ENCODE data around the gene FKBP5. TPM values are rescaled to one million over a fixed set of nuclear protein-coding genes. Genes with fewer than 3 reads are reported as not detected.

The FKBP5 gene
- total RNA-seq, 1 experiment from 2014 or later = 14.9 TPM

- peak; percentile 81 for DNase-seq (ENCODE audit: low read depth)
Measured at GRCh38 chr6:35663447-35664235, 25.1 kb downstream of the FKBP5 start.

DNA sequence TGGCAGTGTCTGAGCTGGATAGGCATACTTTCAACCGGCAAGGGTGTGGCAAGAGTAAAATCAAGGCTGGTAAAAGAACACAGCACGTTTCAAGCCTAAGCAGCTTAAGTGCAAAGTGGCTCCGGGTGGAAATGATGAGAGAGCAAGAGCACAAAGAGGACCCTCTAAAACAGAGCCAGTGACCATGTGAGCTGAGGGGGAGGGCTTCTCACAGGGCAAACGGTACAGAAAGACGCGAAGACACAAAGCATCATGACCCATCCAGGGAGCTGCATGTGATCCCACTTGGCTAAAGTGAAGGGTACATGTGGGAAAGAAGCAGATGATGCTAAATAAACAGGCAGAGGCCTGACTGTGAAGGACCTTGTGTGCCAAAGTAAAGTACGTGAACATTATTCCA, 25.7 kb downstream of the FKBP5 start:
- no peak for DNase-seq (ENCODE audit: low read depth)

DNA sequence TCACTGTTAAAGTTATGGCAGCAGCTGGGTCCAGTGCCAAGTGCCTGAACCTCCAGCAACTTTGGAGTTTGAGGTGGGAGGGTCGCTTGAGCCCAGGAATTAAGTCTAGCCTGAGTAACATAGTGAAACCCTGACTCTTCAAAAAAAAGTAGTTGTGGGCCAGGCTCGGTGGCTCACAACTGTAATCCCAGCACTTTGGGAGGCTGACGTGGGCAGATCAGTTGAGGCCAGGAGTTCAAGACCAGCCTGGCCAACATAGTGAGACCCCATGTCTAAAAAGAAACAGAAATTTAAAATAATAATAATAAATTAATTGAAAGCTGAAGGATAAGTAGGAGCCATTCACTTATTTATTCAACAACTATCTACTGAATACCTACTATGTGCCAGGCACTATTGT, 33.8 kb downstream of the FKBP5 start:
- no peak for DNase-seq (ENCODE audit: low read depth)

GRCh38 chr6:35651244-35651643, 37.5 kb downstream of the FKBP5 start:
- no peak for DNase-seq (ENCODE audit: low read depth)

- DNase-seq (ENCODE audit: low read depth) = no peak
Measured at GRCh38 chr6:35650015-35650414, 38.7 kb downstream of the FKBP5 start.

DNA sequence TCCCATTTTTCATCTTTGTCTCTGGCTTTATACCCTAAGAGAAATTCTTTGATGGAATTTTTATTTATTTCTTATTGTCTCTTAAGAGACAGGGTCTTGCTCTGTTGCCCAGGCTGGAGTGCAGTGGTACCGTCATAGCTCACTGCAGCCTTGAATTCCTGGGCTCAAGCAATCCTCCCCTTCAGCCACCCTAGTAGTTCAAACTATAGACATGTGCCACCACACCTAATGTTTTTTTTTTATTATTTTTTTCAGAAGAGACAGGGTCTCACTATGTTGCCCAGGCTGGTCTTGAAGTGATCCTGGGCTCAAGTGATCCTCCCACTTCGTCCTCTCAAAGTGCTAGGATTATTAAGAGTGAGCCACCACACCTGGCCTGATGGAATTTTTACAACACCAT, 40.5 kb downstream of the FKBP5 start:
- DNase-seq (ENCODE audit: low read depth) = no peak

GRCh38 chr6:35647400-35647799, 41.3 kb downstream of the FKBP5 start:
- no peak for DNase-seq (ENCODE audit: low read depth)

DNA sequence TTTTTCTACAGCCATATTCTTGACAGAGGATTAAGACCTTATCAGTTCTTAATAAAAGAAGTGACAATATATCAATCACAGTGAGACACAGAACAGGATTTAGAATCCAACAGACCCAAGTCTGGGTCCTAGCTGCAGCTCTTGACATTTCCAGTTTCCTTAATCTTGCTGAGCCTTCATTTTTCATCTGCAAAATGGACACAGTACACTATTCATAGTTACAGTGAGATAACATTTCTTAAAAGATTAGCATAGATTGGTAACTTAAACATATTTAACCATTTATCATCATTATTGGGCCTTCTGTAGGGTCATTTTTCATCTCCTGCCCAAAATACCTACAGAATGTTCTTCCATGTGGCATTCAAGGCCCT, 45.6 kb downstream of the FKBP5 start:
- no peak for DNase-seq (ENCODE audit: low read depth)

- no peak for DNase-seq (ENCODE audit: low read depth)
Measured at GRCh38 chr6:35642471-35643161, 46.1 kb downstream of the FKBP5 start.

DNA sequence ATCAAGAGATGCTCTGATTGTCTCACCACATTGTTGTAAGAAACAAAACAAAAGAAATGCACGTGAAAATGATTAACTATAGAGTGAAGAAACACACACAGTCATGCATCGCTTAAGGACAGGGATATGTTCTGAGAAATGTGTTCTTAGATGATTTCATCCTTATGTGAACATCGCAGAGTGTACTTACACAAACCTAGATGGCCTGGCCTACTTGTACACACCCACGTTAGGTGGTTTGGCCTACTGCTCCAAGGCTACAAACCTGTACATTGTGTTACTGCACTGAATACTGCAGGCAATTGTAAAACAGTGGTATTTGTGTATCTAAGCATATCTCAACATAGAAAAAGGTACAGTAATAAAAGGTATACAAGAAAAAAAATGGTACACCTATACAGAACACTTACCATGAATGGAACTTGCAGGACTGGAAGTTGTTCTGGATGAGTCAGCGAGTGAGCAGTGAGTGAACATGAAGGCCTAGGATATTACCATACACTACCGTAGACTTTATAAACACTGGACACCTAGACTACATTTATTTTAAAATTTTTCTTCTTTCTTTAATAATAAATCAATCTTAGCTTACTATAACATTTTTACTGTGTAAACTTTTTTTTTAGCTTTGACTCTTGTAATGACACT, 48.6 kb downstream of the FKBP5 start:
- no peak for DNase-seq (ENCODE audit: low read depth)

- DNase-seq (ENCODE audit: low read depth) = no peak
Measured at GRCh38 chr6:35638679-35639078, 50.0 kb downstream of the FKBP5 start.

- no peak for DNase-seq (ENCODE audit: low read depth)
Measured at GRCh38 chr6:35637911-35638310, 50.8 kb downstream of the FKBP5 start.

- DNase-seq (ENCODE audit: low read depth) = no peak
Measured at GRCh38 chr6:35635601-35636597, 52.8 kb downstream of the FKBP5 start.

- DNase-seq (ENCODE audit: low read depth) = no peak
Measured at GRCh38 chr6:35634316-35634715, 54.4 kb downstream of the FKBP5 start.

DNA sequence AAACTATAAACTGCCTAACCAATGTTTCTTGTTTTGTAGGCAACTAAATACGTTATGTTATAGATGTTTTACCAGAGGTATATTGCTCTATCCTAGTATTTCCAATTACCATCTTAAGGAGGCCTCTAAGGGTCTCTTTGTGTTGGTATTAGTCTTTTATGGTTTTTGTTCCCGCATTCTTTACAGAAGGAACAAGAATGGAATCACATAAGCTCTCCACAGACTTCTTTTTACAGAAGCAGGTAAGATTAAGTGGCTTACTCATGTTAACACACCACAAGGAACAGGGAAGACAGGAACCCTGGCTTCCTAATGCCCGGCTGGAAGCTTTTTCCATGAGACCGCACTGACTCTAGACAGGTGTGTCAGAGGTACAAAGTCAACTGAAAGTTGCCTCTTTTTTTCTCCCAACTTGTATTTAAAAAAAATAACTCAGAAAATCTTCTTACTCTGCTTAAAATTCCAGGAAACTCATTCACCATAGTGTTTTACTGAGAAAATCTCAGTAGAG, 55.1 kb downstream of the FKBP5 start:
- no peak for DNase-seq (ENCODE audit: low read depth)

DNA sequence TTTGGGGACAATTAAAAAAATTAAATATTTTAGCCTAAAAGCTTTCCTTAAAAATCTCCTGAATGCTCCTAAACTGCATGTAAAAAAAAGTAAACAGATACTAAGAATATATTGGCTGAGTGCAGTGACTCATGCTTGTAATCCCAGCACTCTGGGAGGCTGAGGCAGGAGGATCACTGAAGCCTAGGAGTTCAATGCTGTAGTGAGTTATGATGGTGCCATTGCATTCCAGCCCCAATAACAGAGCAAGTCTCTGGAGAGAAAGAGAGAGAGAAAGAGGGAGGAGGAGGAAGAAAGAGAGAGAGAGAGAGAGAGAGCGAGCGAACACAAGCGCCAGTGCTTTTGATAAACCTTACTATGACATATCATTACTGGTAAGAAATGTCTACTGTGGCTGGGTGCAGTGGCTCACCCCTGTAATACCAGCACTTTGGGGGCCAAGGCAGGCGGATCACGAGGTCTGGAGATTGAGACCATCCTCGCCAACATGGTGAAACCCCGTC, 58.8 kb downstream of the FKBP5 start:
- DNase-seq (ENCODE audit: low read depth) = peak; percentile 34

- DNase-seq (ENCODE audit: low read depth) = no peak
Measured at GRCh38 chr6:35626401-35626800, 62.3 kb downstream of the FKBP5 start.

GRCh38 chr6:35624341-35625070, 64.2 kb downstream of the FKBP5 start:
- peak; percentile 54 for DNase-seq (ENCODE audit: low read depth)

GRCh38 chr6:35622283-35622682, 66.4 kb downstream of the FKBP5 start:
- DNase-seq (ENCODE audit: low read depth) = no peak

- no peak for DNase-seq (ENCODE audit: low read depth)
Measured at GRCh38 chr6:35620706-35621105, 68.0 kb downstream of the FKBP5 start.

GRCh38 chr6:35613762-35614161, 75.0 kb downstream of the FKBP5 start:
- no peak for DNase-seq (ENCODE audit: low read depth)
